ENCODE measurements around the gene BANP. TPM values are rescaled to one million over a fixed set of nuclear protein-coding genes. Genes with fewer than 3 reads are reported as not detected.
"Not testable (repeated sequence)": the region's sequence is repeated elsewhere in the genome, so short reads cannot be mapped to it uniquely, and the experiment has no call there.

The BANP gene
- total RNA-seq, 1 experiment from 2014 or later, result 22.8 TPM

GRCh38 chr16:88119881-88120751 lies 168.9 kb downstream of the BANP start:
- not testable (repeated sequence) for DNase-seq (ENCODE audit: low spot score)

- DNase-seq (ENCODE audit: low spot score), result no peak
Measured at GRCh38 chr16:88120812-88121211, 169.6 kb downstream of the BANP start.

- DNase-seq (ENCODE audit: low spot score), result not testable (repeated sequence)
Measured at GRCh38 chr16:88121391-88121790, 170.2 kb downstream of the BANP start.

DNA sequence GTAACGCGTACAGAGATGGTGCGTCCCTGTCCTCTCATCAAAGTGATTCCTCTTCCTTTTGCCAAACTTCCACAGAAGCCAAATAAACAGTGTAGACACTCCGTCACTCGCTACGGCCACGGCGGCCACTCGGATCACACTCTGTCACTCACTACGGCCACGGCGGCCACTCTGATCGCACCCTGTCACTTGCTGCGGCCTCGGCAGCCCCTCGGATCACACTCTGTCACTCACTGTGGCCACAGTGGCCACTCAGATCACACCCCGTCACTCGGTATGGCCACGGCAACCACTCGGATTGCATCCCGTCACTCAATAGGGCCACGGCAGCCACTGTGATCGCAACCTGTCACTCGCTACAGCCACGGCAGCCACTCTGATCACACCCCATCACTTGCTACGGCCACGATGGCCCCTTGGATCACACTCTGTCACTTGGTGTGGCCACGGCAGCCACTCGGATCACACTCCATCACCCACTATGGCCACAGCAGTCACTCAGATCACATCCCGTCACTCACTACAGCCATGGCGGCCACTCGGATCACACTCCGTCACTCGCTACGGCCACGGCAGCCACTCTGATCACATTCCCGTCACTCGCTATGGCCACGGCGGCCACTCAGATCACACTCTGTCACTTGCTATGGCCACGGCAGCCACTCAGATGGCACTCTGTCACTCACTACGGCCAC lies 170.8 kb downstream of the BANP start:
- DNase-seq (ENCODE audit: low spot score), result no peak

Small RNA genes lying within 50 kb of the gene (small RNA-seq; reads per million reads assigned to genes)
- not detected for gene AC127455.1

Other genes with a start within 250 kb of the BANP start
- 64.8 and 73.6 TPM in 2 replicates for gene KLHDC4, start 185.4 kb upstream of the BANP start, total RNA-seq (2014; rRNA removed; shearing (Covaris generic))
- gene SLC7A5, start 81.9 kb upstream of the BANP start, total RNA-seq (2014; rRNA removed; shearing (Covaris generic)), result 125 and 147 TPM in 2 replicates
- gene CA5A, start 14.9 kb upstream of the BANP start, total RNA-seq (2014; rRNA removed; shearing (Covaris generic)), result not detected in 2 replicates